HUDEP-2 (cell line): Measurements from ENCODE around the gene MMUT.
"Not testable (repeated sequence)": the region's sequence is repeated elsewhere in the genome, so short reads cannot be mapped to it uniquely, and the experiment has no call there.

Experiments used
- DNase-seq, 76 experiments: peaks; one replicate each; lab custom pipeline; 2025; ENCODE audit not compliant: unreplicated experiment in 76 of 76; lab: John Stamatoyannopoulos, UW

MMUT gene

DNA sequence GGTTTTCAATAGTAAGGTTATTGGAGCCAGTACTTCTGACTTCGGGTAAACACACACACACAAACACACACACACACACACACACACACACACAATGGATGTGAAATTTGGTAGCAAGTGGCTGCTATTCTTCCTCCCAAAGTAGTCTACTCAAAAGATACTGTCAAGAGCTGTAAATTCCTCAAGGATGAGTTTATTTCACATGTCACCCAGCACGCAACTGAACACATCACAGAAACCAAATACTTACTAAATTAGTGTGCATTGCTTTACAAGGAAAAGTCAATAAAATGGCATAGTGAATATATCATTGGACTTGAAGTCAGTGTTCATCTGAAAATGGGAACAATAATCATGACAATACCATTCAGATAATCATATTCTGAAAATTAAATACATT is 32.9 kb downstream of the MMUT start:
- DNase-seq, result no peak

- DNase-seq, result no peak
These were observed 39.2 kb downstream of the MMUT start for GRCh38 chr6:49423817-49424216.

GRCh38 chr6:49416195-49416594 is 46.9 kb downstream of the MMUT start:
- DNase-seq, result no peak

- DNase-seq, result no peak
These were observed 47.7 kb downstream of the MMUT start for GRCh38 chr6:49415358-49415757.

DNA sequence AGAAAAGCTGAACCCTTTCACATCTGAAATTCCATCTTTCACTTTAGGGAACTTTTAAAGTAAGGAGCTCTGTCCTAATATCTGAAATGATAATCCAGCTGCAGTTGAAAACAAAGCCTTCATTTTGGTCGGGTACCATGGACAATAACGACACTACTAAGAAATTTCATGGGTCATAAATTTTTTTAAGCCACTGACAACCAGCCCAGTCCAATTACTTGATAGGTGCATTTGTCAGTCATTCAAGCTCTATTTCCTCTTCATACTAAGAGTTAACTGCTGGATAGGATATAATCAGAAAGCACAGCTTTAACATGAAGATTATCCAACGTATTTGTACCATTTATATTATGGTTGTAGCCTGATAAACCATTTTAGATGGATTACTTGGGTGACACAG is 52.5 kb downstream of the MMUT start:
- no peak for DNase-seq

DNA sequence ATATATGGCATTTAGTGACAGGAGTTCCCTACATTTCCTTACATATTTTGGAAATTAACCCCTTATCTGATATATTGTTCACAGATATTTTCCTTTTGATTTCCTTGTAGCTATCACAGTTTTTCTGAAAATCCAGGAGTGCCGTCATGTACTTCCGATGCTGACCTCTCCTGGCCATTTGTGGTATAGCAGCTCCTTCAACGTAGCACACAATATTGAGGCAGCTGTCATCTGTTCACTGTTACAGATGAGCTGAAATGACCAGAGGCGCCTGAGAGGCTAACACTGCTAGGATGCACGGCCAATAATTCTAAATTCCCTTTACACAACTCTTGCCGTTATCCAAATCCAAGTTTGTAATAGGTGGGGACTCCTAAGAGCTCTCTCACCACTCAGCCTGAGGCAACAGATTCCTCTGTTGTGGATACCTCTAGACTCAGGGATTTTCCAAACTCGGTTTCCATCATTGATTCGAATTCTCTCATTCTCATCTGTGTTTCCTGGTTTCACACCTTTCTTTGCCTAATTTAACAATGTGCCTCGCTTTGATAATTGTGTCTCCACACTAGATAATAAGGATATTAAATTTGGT is 53.0 kb downstream of the MMUT start:
- DNase-seq, result peak in 58 of 76 experiments; percentile 4 to 82 (median 49)

- no peak for DNase-seq
These were observed 56.6 kb downstream of the MMUT start for GRCh38 chr6:49406250-49406970.

- no peak for DNase-seq
These were observed 62.0 kb downstream of the MMUT start for GRCh38 chr6:49401063-49401462.

- not testable (repeated sequence) for DNase-seq
These were observed 76.2 kb downstream of the MMUT start for GRCh38 chr6:49386667-49387508.

DNA sequence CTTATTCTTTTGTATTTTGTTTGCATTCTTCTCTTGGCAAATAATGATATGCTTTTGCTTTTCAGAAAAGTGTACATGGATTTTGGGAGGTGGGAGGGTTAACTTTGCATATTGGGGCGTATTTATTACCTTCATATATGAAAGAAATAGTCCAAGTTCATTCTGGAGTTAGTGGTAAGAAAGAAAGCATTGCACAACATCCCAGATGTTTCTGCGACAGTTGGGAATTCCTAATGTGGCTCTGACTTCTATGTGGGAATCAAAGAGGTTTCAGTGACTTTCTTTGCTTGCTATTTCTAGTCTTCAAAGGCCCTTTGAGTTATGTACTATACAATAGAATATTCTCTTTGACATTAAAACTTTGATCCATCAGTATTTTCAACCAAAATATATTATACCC is 78.1 kb downstream of the MMUT start:
- no peak for DNase-seq
